HG03196 (cell line): ENCODE data around the gene CELA2A.
"Not testable (repeated sequence)": the region's sequence is repeated elsewhere in the genome, so short reads cannot be mapped to it uniquely, and the experiment has no call there.

Experiments used
- ATAC-seq: cut with Tn5 transposase; IDR thresholded peaks from one replicate; pipeline ENCODE4 v1.9.1; 2021; ENCODE audit not compliant: unreplicated experiment

Gene CELA2A

DNA sequence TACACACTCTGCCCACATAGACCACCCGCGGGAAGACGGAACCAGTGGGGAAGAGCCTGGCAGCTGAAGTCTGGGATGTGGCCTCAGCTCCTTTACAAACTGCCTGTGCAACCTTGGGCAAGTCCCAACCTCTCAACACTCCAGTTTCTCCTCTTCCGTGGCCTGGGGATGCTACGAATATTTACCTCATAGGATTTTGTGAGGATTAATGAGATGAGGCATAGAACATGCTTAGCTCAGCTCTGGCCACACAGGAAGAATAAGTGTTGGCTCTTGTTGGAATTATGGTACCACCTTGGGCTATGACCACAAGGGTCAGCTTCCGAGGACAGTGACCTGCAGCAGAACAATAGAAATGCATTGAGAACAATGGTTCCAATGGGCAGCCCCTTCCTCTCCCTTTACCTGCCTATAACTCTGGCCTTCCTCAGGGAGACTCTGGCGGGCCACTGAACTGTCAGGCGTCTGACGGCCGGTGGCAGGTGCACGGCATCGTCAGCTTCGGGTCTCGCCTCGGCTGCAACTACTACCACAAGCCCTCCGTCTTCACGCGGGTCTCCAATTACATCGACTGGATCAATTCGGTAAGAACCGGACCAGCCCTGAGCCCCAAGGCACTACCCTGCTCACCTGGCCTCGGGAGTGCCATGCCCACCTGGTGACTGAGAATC is 10.6 kb downstream of the CELA2A start:
- not testable (repeated sequence) for ATAC-seq

DNA sequence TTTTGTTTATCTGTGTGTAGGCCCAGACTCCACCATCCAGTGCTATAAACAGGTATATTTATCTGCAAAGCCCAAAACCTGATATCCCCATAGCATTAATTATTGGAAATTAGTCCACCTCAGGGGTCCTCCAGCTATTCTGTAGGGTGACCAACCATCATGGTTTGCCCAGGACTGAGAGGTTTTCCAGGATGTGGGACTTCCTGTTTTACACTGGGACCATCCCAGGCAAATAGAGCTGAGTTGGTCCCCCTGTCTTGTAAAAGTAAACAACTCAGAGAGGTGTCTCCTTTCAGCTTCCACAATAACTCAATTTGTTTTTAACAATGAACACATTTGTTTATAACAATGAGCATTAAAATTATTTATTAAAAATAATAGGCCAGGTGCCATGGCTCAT is 11.6 kb downstream of the CELA2A start:
- no peak for ATAC-seq

DNA sequence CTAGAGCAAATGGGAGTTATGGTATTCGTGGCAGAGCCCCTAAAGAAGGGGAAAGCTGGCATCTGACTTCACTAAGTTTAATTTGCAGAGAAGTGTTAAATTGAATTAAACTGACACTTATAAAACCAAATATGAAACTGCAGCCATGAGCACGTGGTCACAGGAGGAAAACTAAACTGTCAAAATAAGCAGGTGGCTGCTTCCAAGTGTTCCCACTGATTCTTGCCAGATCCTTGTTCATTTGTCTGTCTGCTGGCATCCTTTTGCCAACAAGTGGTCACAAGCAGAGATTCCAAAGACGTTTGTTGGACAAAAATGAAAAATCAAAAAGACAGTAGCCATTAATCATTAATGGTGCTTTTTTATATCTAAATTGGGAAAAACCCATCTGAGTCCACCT is 12.8 kb downstream of the CELA2A start:
- no peak for ATAC-seq

DNA sequence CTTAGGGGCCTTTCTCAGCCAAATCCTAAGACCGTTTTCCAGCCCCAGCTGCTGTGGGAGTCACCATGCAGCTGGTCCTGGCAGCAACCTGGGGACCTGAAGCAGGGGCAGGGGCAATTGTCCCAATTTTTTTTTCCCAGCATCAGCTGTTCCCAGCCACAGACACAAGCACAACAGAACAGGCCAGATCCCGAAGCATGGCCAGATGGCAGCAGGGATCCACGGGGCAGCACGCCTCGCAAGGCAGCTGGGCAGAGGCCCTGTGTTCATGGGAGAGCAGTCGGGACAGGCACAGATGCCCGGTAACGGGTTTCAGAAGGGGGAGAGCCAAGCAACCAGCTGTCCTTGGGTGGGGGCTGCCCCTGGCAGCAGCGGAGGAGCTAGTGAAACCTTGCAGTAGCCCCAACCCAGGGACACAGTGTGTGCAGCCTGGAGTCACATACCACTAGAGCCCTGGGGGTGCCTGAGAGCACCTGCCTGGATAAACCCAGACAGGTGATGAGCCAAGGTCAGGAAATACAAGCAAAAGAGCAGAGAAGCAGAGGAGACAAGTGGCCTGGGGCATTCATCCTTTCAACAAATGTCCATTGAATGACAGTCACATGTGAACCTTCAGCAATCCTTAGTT is 13.4 kb downstream of the CELA2A start:
- ATAC-seq = not testable (repeated sequence)

DNA sequence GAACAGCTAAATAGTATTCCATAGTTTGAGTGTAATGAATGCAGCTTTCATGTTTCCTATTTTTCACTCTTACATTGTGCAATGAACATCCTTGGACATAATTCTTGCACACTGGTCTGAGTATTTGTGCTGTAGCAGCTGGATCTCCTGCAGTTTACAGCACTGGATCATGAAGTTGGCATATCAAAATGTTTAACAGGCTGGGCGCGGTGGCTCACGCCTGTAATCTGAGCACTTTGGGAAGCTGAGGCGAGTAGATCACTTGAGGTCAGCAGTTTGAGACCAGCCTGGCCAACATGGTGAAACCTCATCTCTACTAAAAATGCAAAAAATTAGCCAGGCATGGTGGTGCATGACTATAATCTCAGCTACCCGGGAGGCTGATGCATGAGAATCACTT is 14.5 kb downstream of the CELA2A start:
- not testable (repeated sequence) for ATAC-seq

DNA sequence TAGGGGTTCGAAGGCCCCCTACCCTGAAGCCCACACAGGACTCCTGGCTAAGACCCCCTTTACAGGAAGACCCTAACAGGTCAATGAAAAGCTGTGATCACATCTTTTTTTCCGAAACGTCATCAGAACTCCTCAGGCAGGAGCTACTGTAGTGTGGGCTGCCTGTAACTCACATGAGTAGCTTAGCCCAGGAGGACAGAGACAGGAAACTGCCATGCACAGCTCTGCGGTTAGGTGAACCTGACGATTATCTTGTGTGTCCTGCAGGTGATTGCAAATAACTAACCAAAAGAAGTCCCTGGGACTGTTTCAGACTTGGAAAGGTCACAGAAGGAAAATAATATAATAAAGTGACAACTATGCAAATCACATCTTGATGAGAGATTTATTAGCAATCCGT is 15.2 kb downstream of the CELA2A start:
- ATAC-seq = not testable (repeated sequence)

DNA sequence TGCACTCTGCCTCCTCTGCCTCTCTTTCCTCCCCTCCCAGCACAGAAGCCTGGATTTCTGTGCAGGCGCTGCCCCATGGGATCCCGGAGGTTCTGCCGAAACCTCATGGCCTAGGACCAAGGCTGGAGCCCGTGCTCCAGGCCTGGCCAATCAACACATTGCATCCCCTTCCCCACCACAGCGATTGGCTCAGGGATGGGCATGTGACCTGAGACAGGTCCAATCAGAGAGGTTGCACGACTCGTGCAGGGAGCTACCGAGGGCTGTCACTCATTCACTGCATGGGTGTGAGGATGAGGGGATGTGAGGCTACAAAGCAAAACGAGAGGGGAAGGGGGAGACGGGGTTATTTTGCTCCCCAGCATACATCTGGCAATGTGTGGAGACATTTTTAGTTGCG is 16.1 kb downstream of the CELA2A start:
- ATAC-seq = no peak

DNA sequence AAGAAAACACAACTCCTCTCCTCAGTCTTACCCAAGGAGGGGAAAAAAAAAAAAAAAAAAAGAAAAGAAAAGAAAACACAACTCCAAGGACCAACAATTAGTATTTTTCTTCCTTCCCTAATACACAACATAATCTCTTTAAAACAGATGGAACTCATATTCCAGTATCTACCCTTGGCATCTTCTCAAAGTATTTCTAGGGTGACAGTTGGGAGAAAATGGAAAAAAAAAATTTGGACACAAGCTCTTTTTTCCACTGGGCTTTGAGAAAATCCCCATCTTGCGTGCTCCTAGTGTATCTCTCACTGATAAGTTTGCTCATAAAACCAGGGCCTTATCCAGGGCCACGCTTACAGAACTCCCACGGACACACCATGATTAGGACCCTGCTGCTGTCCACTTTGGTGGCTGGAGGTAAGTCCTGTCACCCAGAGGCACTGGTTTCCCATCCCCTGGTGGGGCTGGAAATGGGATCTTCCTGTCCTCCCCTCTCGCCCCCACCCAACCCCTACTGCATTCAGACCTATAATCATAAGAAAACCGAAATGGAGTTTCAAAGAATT is 19.3 kb downstream of the CELA2A start, which contains the start of gene CELA2B:
CELA2B (plus strand) TSS at position 353 of the 563 bp plus-strand sequence; CDS start at position 375, 22 bp downstream.
- ATAC-seq = no peak

DNA sequence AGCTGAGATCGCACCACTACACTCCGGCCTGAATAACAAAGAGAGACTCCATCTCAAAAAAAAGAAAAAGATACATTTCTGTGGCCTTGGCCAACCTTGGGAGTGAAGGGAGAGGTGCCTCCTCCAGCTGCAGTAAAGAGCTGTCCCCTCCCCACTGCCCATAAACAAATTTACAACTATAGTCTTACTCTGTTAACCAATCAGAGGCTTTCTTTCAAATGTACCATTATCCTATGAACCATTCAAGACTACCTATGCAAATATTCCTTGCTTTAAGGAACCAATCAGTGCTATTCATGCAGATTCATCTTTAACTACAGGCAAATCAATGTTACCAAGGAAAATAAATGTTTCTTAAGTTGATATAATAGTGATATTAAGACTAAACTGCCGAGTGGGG is 20.4 kb downstream of the CELA2A start:
- ATAC-seq = no peak

DNA sequence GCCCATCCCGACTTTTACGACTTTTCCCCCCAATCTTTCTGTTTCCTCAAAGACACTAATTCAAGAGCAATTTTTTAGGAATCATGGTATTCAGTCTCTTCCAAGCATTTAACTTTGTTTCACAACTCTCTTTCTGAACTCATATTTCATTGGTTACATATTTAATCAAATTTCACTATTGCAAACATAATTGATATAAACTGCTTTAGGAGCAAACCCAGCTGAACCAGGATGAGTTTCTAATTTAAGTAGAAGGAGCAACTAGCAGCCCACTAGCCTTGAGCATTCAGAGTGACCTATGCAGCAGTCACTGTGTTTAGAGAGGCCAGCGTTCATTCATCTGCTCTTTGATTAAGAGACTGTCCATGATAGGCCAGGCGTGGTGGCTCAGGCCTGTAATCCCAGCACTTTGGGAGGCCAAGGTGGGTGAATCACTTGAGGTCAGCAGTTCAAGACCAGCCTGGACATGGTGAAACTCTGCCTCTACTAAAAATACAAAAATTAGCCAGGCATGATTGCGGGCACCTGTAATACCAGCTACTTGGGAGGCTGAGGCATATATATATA is 21.2 kb downstream of the CELA2A start:
- ATAC-seq = no peak

DNA sequence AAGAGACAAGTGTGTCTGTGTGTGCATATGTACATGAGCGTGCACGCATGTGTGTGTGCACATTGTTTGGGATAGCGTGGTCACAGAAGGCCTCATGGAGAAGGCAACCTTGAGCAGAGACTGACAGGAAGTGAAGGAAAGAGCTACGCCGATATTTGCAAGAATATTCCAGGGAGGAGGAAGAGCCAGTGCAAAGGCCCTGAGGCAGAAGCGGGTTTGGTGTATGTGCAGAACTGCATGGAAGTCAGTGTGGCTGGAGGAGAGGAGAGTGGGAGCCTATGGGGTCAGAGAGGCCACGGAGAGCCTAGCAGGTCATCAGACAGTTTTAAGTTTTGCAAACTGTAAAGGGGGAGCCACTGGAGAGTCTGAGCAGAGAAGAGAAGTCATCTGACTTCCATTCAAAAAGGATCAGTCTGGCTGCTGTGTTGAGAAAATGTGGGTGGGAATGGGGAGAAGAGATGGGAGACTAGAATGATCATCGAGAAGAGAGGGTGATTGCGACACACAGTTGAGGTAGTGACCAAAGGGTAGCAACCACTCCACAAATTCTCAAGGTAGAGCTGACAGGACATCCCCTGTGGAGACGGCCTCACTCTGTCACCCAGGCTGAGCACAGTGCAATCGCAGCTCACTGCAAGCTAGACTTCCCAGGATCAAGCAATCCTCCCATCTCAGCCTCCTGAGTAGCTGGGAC is 23.3 kb downstream of the CELA2A start:
- no peak for ATAC-seq

DNA sequence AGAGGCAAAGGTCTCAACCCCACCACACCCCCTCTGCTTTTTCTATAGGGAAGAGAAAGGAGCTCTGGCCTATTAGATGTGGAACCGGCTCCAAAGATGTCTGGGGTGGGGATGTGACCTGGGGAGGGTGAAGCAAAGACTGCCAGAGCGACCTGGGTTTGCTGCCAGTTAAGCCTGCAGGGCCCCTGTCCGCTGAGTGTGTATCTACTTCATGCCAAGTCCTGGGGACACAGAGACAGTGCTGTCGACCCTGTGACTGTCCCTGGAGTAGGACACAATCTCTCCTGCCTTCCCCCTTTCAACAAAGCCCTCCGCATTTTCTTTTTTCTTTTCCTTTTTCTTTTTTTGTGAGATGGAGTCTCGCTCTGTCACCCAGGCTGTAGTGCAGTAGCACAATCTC is 25.9 kb downstream of the CELA2A start:
- ATAC-seq = not testable (repeated sequence)

DNA sequence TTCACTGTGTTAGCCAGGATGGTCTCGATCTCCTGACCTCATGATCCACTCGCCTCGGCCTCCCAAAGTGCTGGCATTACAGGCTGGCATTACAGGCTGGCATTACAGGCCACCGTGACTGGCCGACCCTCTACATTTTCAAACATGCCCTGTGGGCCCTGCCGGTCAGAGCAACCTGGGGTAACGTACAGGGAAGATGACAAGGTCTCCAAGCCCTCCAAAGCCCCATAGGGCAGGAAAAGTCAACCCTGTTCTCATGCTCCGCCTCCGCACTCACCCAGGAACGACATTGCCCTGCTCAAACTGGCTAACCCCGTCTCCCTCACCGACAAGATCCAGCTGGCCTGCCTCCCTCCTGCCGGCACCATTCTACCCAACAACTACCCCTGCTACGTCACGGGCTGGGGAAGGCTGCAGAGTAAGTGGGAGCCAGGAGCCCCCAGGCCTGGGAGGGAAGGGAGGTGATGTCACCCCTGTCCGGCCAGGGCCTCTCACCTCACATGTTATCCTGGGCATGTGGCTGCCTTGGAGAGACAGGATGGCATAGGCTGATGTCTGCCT is 26.5 kb downstream of the CELA2A start:
- not testable (repeated sequence) for ATAC-seq

DNA sequence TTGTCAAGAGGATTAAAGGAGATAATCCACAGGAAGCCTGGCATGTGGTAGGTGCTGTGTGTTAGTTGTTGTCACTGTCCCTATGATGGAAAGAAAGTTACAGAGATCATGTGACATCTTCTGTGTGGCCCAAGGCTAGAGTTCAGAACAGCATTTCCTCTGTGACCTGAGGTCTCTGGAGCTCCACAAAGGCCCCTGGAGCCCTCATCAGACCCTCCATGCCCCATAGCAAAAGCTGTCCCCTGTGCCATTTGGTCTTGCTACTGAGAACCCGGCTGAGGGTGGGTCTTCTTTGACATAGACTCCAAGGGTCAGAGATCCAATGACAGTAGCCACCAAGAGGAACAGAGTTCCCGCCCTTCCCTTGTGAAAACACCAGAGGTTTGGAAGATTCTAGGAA is 27.4 kb downstream of the CELA2A start:
- ATAC-seq = no peak

DNA sequence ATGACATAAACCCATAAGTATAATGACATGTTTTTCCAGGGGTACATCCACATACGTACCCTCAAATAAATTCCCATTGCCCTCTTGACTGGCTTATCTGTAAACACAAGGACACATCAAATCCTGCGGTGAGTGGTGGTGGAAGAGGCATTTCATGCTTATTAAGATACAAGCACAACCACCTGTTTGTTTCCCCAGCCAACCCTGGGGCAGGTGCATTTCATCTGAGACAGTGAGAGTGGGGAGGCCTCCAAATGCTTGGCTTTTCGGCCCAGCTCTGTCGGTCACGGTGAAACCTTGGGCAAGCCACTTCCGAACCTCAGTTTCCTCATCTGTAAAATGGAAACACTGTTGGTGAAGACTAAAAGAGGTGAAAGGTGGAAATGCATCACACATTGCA is 27.9 kb downstream of the CELA2A start:
- not testable (repeated sequence) for ATAC-seq

DNA sequence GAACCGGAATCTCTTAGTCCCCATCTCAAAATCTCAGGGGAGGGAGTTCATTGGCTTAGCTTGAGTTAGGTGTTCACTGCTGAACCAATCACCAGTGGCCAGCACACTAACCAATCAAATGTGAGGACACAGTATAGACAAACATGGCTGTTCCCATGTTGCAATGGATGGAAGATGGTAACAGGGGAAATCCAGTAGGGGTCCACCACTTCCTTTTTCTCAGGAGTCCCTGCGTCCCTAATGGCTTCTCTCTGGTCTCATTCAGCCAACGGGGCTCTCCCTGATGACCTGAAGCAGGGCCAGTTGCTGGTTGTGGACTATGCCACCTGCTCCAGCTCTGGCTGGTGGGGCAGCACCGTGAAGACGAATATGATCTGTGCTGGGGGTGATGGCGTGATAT is 29.1 kb downstream of the CELA2A start:
- ATAC-seq = no peak

DNA sequence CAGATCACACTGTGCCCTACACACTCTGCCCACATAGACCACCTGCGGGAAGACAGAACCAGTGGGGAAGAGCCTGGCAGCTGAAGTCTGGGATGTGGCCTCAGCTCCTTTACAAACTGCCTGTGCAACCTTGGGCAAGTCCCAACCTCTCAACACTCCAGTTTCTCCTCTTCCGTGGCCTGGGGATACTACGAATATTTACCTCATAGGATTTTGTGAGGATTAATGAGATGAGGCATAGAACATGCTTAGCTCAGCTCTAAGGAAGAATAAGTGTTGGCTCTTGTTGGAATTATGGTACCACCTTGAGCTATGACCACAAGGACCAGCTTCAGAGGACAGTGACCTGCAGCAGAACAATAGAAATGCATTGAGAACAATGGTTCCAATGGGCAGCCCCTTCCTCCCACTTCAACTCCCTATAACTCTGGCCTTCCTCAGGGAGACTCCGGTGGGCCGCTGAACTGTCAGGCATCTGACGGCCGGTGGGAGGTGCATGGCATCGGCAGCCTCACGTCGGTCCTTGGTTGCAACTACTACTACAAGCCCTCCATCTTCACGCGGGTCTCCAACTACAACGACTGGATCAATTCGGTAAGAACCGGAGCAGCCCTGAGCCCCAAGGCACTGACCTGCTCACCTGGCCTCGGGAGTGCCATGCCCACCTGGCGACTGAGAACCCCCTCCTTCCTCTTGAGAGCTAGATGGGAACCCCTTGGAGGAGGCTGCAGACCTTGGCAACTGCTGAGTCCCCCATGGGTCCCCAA is 30.5 kb downstream of the CELA2A start:
- ATAC-seq = not testable (repeated sequence)

DNA sequence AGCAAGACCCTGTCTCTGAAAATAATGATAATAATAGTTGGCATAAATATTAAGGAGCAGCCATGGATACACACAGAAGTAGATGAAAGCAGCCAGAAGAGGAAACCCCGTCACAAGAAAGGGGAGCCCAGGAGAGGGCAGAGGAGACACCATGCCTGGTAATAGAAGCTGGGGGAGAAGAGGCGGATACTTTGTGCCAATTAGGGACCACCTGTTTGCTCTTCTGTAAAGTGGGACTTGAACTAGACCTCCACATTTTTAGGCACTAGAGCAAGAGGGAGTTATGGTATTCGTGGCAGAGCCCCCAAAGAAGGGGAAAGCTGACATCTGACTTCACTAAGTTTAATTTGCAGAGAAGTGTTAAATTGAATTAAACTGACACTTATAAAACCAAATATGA is 31.8 kb downstream of the CELA2A start:
- no peak for ATAC-seq

DNA sequence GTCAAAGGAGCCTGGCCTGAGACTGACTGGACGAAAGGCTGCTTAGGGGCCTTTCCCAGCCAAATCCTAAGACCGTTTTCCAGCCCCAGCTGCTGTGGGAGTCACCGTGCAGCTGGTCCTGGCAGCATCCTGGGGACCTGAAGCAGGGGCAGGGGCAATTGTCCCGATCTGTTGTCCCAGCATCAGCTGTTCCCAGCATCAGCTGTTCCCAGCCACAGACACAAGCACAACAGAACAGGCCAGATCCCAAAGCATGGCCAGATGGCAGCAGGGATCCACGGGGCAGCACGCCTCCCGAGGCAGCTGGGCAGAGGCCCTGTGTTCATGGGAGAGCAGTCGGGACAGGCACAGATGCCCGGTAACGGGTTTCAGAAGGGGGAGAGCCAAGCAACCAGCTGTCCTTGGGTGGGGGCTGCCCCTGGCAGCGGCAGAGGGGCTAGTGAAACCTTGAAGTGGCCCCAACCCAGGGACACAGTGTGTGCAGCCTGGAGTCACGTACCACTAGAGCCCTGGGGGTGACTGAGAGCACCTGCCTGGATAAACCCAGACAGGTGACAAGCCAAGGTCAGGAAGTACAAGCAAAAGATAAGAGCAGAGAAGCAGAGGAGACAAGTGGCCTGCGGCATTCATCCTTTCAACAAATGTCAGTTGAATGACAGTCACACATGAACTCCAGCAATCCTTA is 32.7 kb downstream of the CELA2A start:
- no peak for ATAC-seq

DNA sequence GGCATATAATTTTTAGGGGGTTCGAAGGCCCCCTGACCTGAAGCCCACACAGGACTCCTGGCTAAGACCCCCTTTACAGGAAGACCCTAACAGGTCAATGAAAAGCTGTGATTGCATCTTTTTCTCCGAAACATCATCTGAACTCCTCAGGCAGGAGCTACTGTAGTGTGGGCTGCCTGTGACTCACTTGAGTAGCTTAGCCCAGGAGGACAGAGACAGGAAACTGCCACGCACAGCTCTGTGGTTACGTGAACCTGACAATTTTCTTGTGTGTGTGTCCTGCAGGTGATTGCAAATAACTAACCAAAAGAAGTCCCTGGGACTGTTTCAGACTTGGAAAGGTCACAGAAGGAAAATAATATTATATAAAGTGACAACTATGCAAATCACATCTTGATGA is 34.5 kb downstream of the CELA2A start:
- ATAC-seq = not testable (repeated sequence)
